HS-27A (cell line): ENCODE measurements around the gene FCRL5.
"Not testable (repeated sequence)": the region's sequence is repeated elsewhere in the genome, so short reads cannot be mapped to it uniquely, and the experiment has no call there.

Experiments used
- DNase-seq: peaks from one replicate; pipeline ENCODE4 v3.0.0-alpha.2; 2012; ENCODE audit warnings: low read depth, missing footprints

The FCRL5 gene

DNA sequence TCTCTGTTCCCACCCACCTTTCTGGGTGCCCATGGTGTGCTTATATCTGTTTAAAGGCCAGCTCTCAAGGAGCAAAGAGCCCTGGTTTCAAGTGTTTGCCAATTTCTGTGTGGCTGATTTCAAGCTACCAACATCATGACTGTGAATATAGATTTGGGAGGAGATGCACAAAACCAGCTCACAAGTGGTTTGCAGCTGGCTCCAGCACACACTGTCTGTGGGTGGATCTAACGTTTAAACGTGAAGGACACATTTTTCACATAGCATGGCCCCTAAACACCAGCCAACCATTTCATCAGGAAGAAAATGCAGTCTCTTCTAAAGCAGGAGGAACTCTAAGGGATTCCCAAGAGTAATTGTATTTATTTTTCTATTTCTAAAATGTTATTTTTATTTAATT is 65.2 kb downstream of the FCRL5 start:
- no peak for DNase-seq

DNA sequence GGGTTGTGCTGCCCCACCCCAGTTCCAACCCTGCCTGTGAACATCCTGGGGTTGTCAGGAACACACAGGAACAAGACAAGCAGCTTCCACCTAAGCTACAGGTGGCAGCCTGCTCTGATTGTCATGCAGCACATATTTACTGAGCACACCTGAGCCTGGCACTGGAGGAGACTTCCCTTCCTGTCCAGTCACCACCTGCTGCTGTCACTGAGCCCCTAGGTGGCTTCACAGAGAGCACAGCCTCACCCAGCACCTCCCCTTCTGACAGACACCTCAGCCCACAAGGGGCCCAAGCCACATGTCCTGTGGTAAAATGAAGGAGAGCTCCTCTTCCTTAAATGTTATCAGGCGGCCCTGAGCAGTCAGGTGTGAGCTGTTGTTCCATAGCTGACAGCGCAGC is 65.9 kb downstream of the FCRL5 start:
- DNase-seq, result not testable (repeated sequence)

DNA sequence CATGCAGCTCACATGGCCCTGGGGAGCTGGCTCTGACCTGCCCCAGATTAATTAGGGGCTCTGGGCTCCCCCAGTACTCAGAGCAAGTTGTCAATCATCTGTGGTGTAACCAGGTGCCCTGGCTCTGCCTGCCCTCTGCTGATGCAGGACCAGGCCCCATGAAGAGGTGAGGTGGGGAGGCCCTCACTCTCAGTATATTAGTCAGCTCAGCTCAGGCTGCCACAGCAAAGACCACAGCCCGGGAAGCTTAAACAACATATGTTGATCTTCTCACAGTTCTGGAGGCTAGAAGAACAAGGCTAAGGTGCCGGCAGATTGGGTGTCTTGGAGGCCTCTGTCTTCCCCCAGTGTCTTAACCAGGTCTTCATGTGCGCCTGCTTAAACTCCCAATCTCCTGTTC is 66.5 kb downstream of the FCRL5 start:
- DNase-seq, result no peak

DNA sequence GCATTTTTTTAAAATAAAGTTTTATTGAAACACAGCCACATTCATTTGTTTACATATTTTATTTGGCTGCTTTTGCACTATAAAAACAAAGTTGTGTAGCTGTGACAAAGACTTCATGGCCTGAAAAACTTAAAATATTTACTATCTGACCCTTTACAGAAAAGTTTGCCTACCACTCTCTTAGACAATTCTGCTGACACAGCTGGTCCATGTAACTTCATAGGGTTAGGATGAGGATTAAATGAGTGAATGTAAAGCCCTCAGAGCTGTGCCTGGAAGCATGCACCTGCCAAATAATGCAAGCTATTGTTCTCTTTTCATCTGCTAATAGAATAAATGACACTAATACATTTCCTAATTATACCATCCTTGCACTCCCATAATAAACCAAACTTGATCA is 67.7 kb downstream of the FCRL5 start:
- no peak for DNase-seq

DNA sequence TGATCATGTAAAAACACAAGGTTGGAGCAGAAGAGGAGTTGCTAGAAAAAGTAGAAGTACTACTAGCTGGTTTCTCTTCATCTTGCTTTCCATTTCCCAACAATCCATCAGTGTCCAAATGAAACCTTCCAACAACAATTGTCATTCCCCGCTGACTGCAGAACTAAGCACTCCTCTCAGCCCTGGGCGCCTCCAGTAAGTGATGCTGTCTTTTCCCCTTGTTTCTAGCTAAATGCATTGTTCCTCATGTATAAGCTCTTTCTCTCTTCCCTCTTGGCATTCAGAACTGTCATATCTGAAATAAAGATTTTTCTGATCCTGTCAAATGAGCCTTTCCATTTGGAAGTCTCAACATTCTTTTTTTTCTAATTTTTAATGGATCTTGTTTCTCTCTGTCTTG is 68.7 kb downstream of the FCRL5 start:
- DNase-seq, result no peak

DNA sequence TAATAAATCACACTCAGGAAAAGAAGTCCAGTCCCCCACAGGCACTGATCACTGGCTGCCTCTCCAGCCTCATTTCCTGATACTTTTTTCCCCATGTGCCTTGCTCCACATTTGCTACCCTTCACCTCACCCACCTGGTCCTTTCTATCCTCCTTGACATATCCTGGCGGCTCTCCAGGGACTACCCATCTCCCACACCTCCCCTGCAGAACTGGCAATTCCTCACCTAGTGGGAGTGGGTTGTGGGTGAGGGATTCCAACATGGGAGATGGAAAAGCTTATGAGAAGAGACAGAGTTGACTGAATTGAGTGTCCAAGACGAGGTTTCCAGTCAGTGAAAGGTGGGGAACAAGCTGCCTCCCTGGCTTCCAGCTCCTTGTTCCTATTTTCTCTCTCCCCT is 69.6 kb downstream of the FCRL5 start:
- no peak for DNase-seq

DNA sequence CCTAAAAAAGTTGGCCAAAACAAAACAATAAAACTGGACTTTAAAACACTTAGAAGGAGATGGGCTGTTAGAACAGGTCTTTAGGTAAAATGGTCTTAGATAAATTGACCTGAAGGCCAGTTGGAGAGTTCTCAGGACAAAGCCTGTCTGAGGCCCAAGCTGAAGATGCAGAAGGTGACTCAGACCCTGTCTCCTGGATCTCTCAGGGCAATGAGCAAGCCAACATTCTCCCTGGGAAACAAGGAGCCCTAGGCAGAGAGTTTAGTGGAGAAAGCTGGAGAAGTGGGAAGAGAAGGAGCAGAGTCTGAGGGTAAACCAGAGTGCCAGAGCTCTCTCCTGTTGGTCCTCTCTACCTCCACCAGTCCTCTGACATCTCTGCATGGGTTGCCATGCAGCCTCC is 70.1 kb downstream of the FCRL5 start:
- no peak for DNase-seq

DNA sequence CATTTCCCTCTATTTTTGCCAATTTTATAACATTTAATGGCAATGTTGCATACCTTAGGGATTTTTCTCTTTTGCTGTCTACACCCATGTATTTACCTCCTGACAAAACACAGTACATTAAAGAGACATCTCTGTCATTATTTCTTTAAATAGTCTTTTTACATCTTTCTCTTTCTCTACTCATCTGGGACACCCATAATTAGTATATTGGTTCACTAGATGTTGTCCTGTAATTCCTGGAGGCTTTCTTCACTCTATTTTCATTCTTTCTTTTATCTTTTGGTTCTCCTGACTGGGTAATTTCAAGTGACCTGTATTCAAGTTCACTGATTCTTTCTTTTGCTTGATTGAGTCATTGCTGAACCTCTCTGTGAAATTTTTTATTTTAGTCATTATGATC is 74.3 kb downstream of the FCRL5 start:
- DNase-seq, result no peak

DNA sequence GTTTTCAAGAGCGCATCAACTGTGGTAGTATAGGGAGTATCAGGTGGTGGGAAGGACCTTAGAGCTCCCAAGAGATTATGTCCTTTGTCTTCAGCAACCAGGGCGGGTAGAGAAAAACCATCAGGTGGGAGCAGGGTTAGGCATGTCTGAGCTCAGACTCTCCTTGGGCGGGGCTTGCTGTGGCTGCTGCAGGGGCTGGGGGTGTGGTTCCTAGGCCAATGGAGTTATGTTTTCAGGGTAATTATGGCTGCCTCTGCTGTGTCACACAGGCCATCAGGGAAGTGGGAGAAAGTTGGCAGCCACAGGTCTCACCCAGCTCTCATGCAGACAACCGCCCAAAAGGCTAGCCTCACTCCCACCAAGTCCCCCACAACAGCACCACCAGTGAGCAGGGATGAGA is 74.9 kb downstream of the FCRL5 start:
- DNase-seq, result no peak

DNA sequence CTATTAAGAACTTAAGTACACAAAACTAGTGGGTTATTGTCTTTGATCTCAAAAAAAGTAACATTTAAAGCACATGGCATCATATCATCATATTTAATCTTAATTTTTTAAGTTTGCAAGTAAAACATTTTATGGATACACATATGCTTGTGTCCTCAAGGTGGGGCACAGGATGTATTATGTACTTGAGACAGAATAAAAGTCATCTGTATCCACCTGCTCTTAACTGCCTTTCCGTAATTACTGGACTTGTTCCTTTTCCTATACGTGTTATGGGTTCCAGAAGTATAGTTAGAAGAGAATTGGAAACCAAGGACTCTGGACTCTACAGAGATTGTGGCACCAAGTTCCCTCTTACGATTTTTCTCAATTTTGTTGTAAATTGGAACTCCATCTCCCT is 79.4 kb downstream of the FCRL5 start:
- no peak for DNase-seq

DNA sequence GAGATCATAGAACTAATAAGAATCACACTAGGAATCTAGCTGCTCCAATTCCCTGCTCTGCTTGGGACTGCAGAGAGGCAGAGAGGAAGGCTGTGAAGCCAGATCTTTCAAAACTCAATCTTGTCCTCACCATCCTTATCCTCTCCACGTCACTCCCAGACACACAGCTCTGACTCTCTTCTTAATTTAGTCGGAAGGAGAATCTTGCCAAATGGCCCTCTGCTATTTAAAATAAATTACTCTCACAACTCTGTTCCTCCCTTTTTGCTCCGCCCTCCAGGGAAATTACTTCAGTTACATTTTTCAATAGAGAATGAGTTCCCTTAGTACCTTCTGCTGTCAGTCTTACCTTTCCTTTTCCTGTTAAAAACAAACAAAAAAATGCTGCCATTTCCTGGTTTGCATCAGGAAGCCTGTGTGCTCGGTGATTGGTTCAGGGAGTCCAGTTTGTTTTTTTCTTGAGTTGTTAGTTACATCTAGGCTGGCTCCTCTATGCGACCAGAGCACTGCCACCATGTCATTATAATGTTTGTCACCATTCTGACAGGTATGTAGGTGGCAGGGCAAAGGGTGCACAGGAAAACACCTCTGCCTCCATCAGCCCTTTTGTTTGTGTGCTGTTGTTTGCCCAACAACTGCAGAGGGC is 80.1 kb downstream of the FCRL5 start:
- DNase-seq, result no peak

DNA sequence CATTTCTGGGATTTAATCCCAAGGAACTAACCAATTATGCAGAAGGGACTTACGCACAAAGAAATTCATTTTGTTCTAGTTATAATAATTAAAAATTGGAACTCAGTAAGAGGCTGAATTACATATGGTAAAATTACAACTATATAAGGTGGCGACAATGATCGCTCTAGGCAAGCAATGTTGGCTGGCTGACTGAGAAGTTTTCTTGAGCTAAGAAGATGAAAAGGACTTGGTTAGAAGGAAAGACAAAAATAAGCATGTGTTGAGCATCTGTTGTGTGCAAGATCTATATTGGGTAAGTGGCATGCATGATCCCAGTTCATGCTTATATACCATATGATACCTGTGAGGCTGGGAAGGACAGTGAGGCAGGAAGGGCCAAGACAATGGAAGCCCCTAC is 80.8 kb downstream of the FCRL5 start:
- no peak for DNase-seq

DNA sequence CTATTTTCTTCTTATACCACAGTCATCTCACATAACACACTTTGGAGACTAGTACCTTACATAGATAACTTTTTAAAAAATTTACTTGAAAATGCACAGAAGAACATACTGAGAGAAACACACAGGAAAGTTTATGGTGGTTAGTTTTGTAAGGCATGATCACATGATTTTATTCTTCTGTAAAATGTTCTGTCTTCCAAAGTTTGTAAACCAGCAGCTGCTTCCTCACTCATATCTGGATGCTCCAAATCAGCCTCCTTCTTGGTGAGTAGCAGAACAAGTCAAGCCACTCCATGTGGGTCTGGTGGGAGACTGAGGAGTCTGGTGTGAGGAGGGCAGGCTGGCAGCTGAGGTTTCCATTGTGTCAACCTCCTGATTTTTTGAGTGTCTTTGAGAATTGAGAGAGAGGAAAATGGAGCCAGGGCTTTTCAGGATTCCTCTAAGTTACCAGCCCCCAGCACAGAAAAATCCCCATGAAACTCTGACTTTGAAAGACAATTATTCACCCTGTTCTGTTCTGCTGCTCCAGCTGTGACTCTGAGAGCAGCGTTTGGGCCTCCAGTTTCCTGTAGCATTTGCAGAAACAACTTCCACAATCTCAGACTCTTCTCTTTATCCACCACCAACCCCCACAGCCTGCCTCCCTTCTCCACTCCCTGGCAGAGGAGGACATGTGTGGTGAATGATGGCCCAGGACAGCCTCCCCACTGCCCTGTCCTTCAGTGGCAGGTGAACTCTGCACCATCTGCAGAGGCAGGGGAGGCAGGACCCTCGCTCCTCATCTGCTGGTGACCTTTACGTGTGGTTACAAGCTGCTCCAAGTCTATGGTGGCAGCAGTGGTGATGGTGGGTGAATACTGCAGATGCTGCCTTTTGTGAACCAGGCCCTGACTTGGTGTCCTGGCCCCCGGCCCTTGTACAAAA is 82.3 kb downstream of the FCRL5 start:
- DNase-seq, result no peak

DNA sequence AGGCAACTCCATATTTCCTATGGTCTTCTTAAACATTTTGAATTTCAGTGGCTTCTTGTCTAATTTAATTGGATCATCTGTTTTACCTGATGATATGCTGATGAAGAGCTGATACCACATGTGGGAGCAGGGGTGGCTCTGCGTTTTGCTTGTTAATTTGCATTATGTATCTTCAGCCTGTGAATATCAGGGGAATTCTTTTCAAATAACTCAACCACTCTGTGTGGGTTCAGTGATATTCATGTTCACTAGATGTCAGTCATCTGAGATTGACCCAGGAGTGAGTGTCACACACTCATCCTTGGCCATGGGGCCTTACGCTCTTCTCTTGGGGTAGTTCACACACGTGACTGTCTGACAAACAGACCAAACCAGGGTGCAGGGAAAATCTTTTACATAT is 83.0 kb downstream of the FCRL5 start:
- no peak for DNase-seq

DNA sequence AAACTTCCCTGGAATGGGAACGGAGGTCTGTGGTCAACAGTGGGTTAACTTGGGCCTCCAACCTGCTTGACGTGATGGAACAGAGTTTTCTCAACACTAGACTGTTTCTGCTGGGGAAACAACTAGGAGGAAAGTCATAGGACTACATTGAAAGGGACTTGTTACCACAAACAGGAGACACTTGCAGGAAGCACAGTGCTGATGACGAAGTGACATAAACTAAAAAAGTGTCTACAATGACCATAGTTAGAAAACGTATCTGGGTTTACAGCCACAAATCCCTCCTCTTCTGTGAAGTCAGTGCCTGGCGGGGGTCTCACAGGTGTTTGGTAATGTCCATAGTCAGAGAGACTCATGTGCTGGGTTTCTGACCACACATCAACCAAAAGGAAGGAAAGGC is 86.3 kb downstream of the FCRL5 start:
- DNase-seq, result no peak
